K562 (cell line): ENCODE measurements around the gene YTHDF1. TPM values are rescaled to one million over a fixed set of nuclear protein-coding genes. Genes with fewer than 3 reads are reported as not detected.
A peak's percentile ranks its signal among the peaks of the same experiment; 100 is the strongest.

ENCODE experiments used
- ATAC-seq: fragments of 200-7000 bp; cut with Tn5 transposase; 3 replicates; pipeline ENCODE4 v1.9.1; 2020; ENCODE audit warnings: moderate library complexity
- BruUV-seq: library from RNA; stranded (reverse); fragments of 400-500 nt; replicated peaks from 2 replicates; lab custom pipeline; 2021; lab: Mats Ljungman, UMichigan
- CTCF ChIA-PET: fragments of 300-600 bp; formaldehyde crosslinking; extraction: SDS; loops from one replicate; lab custom pipeline; 2021; ENCODE audit warnings: low intra/inter-chr PET ratio; lab: Yijun Ruan, JAX
- POLR2A ChIA-PET: fragments of 300-600, 350-650 bp; sonication (Branson Sonifier 250); formaldehyde crosslinking; extraction: SDS; loops from one replicate; lab custom pipeline; 2021; ENCODE audit warnings: antibody characterized with exemption, inconsistent platforms; lab: Yijun Ruan, JAX
- DNase-seq, 4 experiments: peaks; one replicate each; pipeline versions ENCODE4 v3.0.0 to v3.0.0-alpha.2; 2011 to 2018; ENCODE audit warnings: low spot score in 3 of 4, mixed read lengths in 3 of 4; ENCODE audit errors: extremely low read depth in 1 of 4
- FAIRE-seq: peaks from 2 replicates; lab custom pipeline; 2011; peaks lifted over from hg19 to GRCh38; lab: Jason Lieb, UNC
- H2AFZ ChIP-seq: 2 replicates; pipeline ENCODE4 v1.6.0; 2011; ENCODE audit warnings: low read depth, low read length, control low read depth, inconsistent platforms
- H3K27ac ChIP-seq: fragments of 200-600 bp; 3 replicates; pipeline ENCODE4 v1.8.0; 2011; ENCODE audit warnings: low read depth, mild to moderate bottlenecking, control low read depth, inconsistent platforms, low read length, moderate library complexity, mixed read lengths; ENCODE audit errors: extremely low read depth
- H3K27me3 ChIP-seq, 2 experiments: fragments of 300-600 bp in 1 of 2; 2 replicates in 1 of 2; 3 replicates in 1 of 2; pipeline versions ENCODE4 v1.6.0 to v1.8.0; 2011; ENCODE audit warnings: inconsistent platforms in 2 of 2, low read length in 2 of 2, mild to moderate bottlenecking in 1 of 2, mixed read lengths in 1 of 2, moderate library complexity in 1 of 2; ENCODE audit not compliant: control insufficient read depth in 2 of 2, insufficient read depth in 2 of 2
- H3K36me3 ChIP-seq: fragments of 300-600 bp; 3 replicates; pipeline ENCODE4 v1.8.0; 2011; ENCODE audit warnings: mild to moderate bottlenecking, low read length, inconsistent platforms; ENCODE audit not compliant: control insufficient read depth, insufficient read depth
- H3K4me1 ChIP-seq, 2 experiments: fragments of 200-600 bp in 1 of 2; replicated peaks in 1 of 2; 2 replicates in 1 of 2; 3 replicates in 1 of 2; pipeline versions ENCODE4 v1.5.1 to v1.8.0; 2011; ENCODE audit warnings: inconsistent platforms in 2 of 2, low read length in 2 of 2, mild to moderate bottlenecking in 1 of 2, mixed read lengths in 1 of 2, moderate library complexity in 1 of 2; ENCODE audit not compliant: control insufficient read depth in 2 of 2, insufficient read depth in 2 of 2
- H3K4me2 ChIP-seq: 2 replicates; pipeline ENCODE4 v1.6.1; 2011; ENCODE audit warnings: low read length, control low read depth, inconsistent platforms, mixed read lengths; ENCODE audit not compliant: insufficient read depth
- H3K4me3 ChIP-seq: fragments of 200-600 bp; sonication (generic), shearing (Covaris generic); 2 replicates; pipeline ENCODE4 v1.5.1; 2016; ENCODE audit warnings: control low read depth, inconsistent platforms
- H3K79me2 ChIP-seq: fragments of 200-600 bp; 3 replicates; pipeline ENCODE4 v1.8.0; 2011; ENCODE audit warnings: low read length, inconsistent platforms; ENCODE audit not compliant: control insufficient read depth, insufficient read depth
- H3K9ac ChIP-seq, 2 experiments: 2 replicates each; pipeline versions ENCODE4 v1.6.0 to v1.6.1; 2011; ENCODE audit warnings: low read depth in 2 of 2, low read length in 2 of 2, control low read depth in 1 of 2, inconsistent platforms in 1 of 2, mild to moderate bottlenecking in 1 of 2, mixed read lengths in 1 of 2; ENCODE audit not compliant: insufficient read depth in 1 of 2
- H3K9me1 ChIP-seq: one replicate; pipeline ENCODE4 v1.6.0; 2011; ENCODE audit warnings: inconsistent platforms, mild to moderate bottlenecking, low read length, moderate library complexity; ENCODE audit not compliant: control insufficient read depth, insufficient read depth
- H3K9me3 ChIP-seq: replicated peaks from 2 replicates; pipeline ENCODE4 v1.5.1; 2011; ENCODE audit warnings: low read depth, low read length, inconsistent platforms; ENCODE audit not compliant: control insufficient read depth, insufficient read depth
- H4K20me1 ChIP-seq: replicated peaks from 2 replicates; pipeline ENCODE4 v1.6.1; 2011; ENCODE audit warnings: low read length, inconsistent platforms, mixed read lengths; ENCODE audit not compliant: control insufficient read depth, insufficient read depth
- CCAR2 ChIP-seq: fragments of 200-400 bp; formaldehyde crosslinking; IDR thresholded peaks from 2 replicates; pipeline ENCODE4 v1.6.1; 2017; ENCODE audit warnings: mild to moderate bottlenecking, low read depth, low read length
- CHCHD3 ChIP-seq: fragments of 250-450 bp; sonication (Bioruptor Pico); IDR thresholded peaks from 2 replicates; pipeline ENCODE4 v2.1.2; 2022; ENCODE audit warnings: mild to moderate bottlenecking
- FOSL1 ChIP-seq: fragments of 200-800 bp; sonication (Bioruptor generic); conservative IDR thresholded peaks from 2 replicates; pipeline ENCODE4 v1.6.1; 2016; ENCODE audit warnings: missing genetic modification characterization, missing compliant biosample characterization
- SIRT6 ChIP-seq: IDR thresholded peaks from one replicate; pipeline ENCODE4 v1.6.1; 2012; ENCODE audit warnings: low read depth, mild to moderate bottlenecking, control low read depth, inconsistent platforms, low read length, moderate library complexity
- ZBTB7A ChIP-seq: IDR thresholded peaks from 2 replicates; pipeline ENCODE4 v1.6.1; 2011; ENCODE audit warnings: low read depth, mild to moderate bottlenecking, low read length, moderate library complexity, borderline replicate concordance; ENCODE audit not compliant: control insufficient read depth
- ZSCAN32 ChIP-seq: fragments of 450-650 bp; formaldehyde crosslinking; IDR thresholded peaks from 2 replicates; pipeline ENCODE4 v1.4.0; 2020; ENCODE audit warnings: mild to moderate bottlenecking, moderate library complexity
- WGBS: fragments of 100-300 bp; shearing (Covaris generic); methylation state at CpG from one replicate; pipeline ENCODE4 v1.1.6; 2016; ENCODE audit warnings: low coverage, mixed read lengths; ENCODE audit not compliant: insufficient coverage; ENCODE audit errors: missing lambda C conversion rate; 5-methylcytosine and 5-hydroxymethylcytosine counted together
- in situ Hi-C: fragments of 300-500 bp; cut with MboI; formaldehyde crosslinking; loops from 4 replicates; pipeline ENCODE4 v1.15.0; 2018; ENCODE audit warnings: inconsistent platforms, mixed read lengths
- intact Hi-C: fragments of 100-400 bp; cut with micrococcal nuclease; formaldehyde crosslinking; loops from 2 replicates; pipeline ENCODE4 v1.14.2; 2022
- polyA plus RNA-seq, 8 experiments: library from polyadenylated mRNA; depleted of rRNA in 4 of 8; stranded (reverse) in 5 of 8; unstranded in 3 of 8; fragments of >200 nt; fragmentation: Nextera tagmentation in 2 of 8; fragmentation: Illumina TruSeq in 1 of 8; extraction: Ambion mirVana in 2 of 8; extraction: Trizol in 1 of 8; gene quantifications; 2 replicates each; pipeline versions ENCODE4 v1.2.1 to v1.2.3, GENCODE V29; 2011 to 2014; ENCODE audit warnings: inconsistent platforms in 1 of 8, missing spikeins in 1 of 8
- total RNA-seq, 7 experiments: library from RNA; depleted of rRNA in 6 of 7; stranded (reverse); fragments of >200 nt in 6 of 7; fragmentation: Illumina TruSeq in 2 of 7; extraction: Trizol in 2 of 7; gene quantifications; 2 replicates each; pipeline versions ENCODE4 v1.2.1 to v1.2.3, GENCODE V29; 2011 to 2021; ENCODE audit warnings: low replicate concordance in 1 of 7
- TF ChIP-seq, protein P1 (sequence below): fragments of 250-450 bp; sonication (Bioruptor Pico); IDR thresholded peaks from 2 replicates; pipeline ENCODE4 v1.5.0; 2020; ENCODE audit warnings: mild to moderate bottlenecking

The YTHDF1 gene
- total and polyA plus RNA-seq, 9 of the 15 experiments (the other 6 are each of a cell fraction or from before 2014, with no cell fraction given) = 10.1 to 42.4 (median 27.8) TPM

DNA sequence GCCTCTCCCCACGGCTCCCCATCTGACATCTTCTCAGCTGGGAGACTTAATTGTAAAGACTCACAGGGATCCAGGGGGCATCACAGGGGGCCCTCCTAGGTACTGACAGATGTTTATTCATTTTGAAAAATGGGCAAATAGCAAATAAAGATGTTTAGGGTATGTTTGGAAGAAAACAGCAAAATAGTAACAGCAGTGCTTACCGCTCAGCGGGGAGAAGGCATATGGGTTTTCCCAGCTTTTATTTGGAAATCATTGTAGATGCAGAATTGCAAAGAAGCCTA lies 17.1 kb upstream of the YTHDF1 start:
- ATAC-seq (no peak), FAIRE-seq (no peak)
- ChIA-PET CTCF (no interaction called here), POLR2A (interaction anchor here (0.7 to 1.3 kb wide), 5 partner anchors 13 to 51 kb away, joined by 3 read pairs; no protein-coding TSS in a partner anchor)
- Histone ChIP-seq H4K20me1 (no peaks in the 10 kb centered on the region), H3K4me1 (peaks cover 0 to 33% of the 10 kb centered on the region in 2 experiments; a peak in 3 of 5 replicates), H3K9ac (no peak overlapping the region), H2AFZ (no peak overlapping the region), H3K27ac (no peak overlapping the region), H3K36me3 (no peaks in the 10 kb centered on the region), H3K9me3 (no peaks in the 10 kb centered on the region), H3K9me1 (no peaks in the 10 kb centered on the region), H3K4me2 (no peak overlapping the region)
- in situ Hi-C loops = no loop called here
- no TSS peak for BruUV-seq
- intact Hi-C loops = no loop called here
- WGBS = 34% methylated on average over 3 of the region's 3 CpGs
- TF ChIP-seq, protein P1, sequence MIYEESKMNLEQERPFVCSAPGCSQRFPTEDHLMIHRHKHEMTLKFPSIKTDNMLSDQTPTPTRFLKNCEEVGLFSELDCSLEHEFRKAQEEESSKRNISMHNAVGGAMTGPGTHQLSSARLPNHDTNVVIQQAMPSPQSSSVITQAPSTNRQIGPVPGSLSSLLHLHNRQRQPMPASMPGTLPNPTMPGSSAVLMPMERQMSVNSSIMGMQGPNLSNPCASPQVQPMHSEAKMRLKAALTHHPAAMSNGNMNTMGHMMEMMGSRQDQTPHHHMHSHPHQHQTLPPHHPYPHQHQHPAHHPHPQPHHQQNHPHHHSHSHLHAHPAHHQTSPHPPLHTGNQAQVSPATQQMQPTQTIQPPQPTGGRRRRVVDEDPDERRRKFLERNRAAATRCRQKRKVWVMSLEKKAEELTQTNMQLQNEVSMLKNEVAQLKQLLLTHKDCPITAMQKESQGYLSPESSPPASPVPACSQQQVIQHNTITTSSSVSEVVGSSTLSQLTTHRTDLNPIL (CRISPR knock-in tag) = no peak
- TF ChIP-seq, all 486 proteins: peak for 0
- DNase-seq = no peak
- no peak overlapping the region for H3K4me3 ChIP-seq
- peaks cover 35 to 60% of the 10 kb centered on the region in 2 experiments; a peak in 4 of 5 replicates for H3K27me3 ChIP-seq
- no peaks in the 10 kb centered on the region for H3K79me2 ChIP-seq

- peak; percentile 34; the same call in 1 of the 2 replicates for TF ChIP-seq FOSL1
- TF ChIP-seq ZSCAN32 (CRISPR knock-in tag) = no peak
- no peak for TF ChIP-seq ZBTB7A
- no peak for TF ChIP-seq CCAR2
- TF ChIP-seq SIRT6 = no peak
- no peak for TF ChIP-seq CHCHD3 (CRISPR knock-in tag)
- TF ChIP-seq, all 486 proteins: peak for 1
- H4K20me1 ChIP-seq = no peaks in the 10 kb centered on the region
- H3K4me3 ChIP-seq = no peak overlapping the region
- no peak overlapping the region for H3K4me2 ChIP-seq
- CTCF ChIA-PET = no interaction called here
- peaks cover 0 to 30% of the 10 kb centered on the region in 2 experiments; a peak in 3 of 5 replicates for H3K4me1 ChIP-seq
- WGBS = under 1% methylated on average over 16 of the region's 18 CpGs
- H3K9me1 ChIP-seq = no peaks in the 10 kb centered on the region
- in situ Hi-C loops (no loop called here), intact Hi-C loops (no loop called here)
- no peaks in the 10 kb centered on the region for H3K79me2 ChIP-seq
- H2AFZ ChIP-seq = no peak overlapping the region
- no TSS peak for BruUV-seq
- ATAC-seq (no peak), DNase-seq (no peak), FAIRE-seq (no peak)
- no peak overlapping the region for H3K27ac ChIP-seq
- no peaks in the 10 kb centered on the region for H3K36me3 ChIP-seq
- H3K9ac ChIP-seq = no peak overlapping the region; a peak in 1 of 4 replicates
- H3K27me3 ChIP-seq = peaks cover 35 to 60% of the 10 kb centered on the region in 2 experiments; a peak in 4 of 5 replicates
- no peaks in the 10 kb centered on the region for H3K9me3 ChIP-seq
- POLR2A ChIA-PET = interaction anchor here (0.7 to 1.3 kb wide), 4 partner anchors 14 to 52 kb away, joined by 3 read pairs; no protein-coding TSS in a partner anchor
Measured at GRCh38 chr20:63232235-63233060, 16.5 kb upstream of the YTHDF1 start.
